Rectal smooth muscle tissue (tissue), 1 donor: ENCODE measurements around the gene ALKBH5.
"Not testable (repeated sequence)": the region's sequence is repeated elsewhere in the genome, so short reads cannot be mapped to it uniquely, and the experiment has no call there.

Source experiments
- H3K27ac ChIP-seq: one replicate; pipeline ENCODE4 v1.7.0; 2013; ENCODE audit warnings: low read depth, low read length, inconsistent platforms
- H3K27me3 ChIP-seq: one replicate; pipeline ENCODE4 v1.7.0; 2013; ENCODE audit warnings: low read length; ENCODE audit not compliant: control insufficient read depth, insufficient read depth
- H3K36me3 ChIP-seq: one replicate; pipeline ENCODE4 v1.7.0; 2013; ENCODE audit warnings: low read length; ENCODE audit not compliant: control insufficient read depth, insufficient read depth
- H3K4me1 ChIP-seq: one replicate; pipeline ENCODE4 v1.7.0; 2013; ENCODE audit warnings: low read length; ENCODE audit not compliant: control insufficient read depth, insufficient read depth
- H3K4me3 ChIP-seq: one replicate; pipeline ENCODE4 v1.7.0; 2013; ENCODE audit warnings: low read length
- H3K9ac ChIP-seq: one replicate; pipeline ENCODE4 v1.7.0; 2013; ENCODE audit warnings: low read length

Gene ALKBH5

GRCh38 chr17:18194394-18194793 is 10.8 kb downstream of the ALKBH5 start:
- H3K27me3 ChIP-seq = no peaks in the 10 kb centered on the region
- H3K4me1 ChIP-seq = peaks cover 22% of the 10 kb centered on the region
- H3K36me3 ChIP-seq = peaks cover 36% of the 10 kb centered on the region
- H3K27ac ChIP-seq = no peak overlapping the region
- no peak overlapping the region for H3K9ac ChIP-seq
- H3K4me3 ChIP-seq = no peak overlapping the region

- Histone ChIP-seq H3K27ac (no peak overlapping the region), H3K4me3 (no peak overlapping the region), H3K27me3 (no peaks in the 10 kb centered on the region), H3K36me3 (peaks cover 33% of the 10 kb centered on the region), H3K9ac (no peak overlapping the region), H3K4me1 (peaks cover 18% of the 10 kb centered on the region)
These were observed 11.2 kb downstream of the ALKBH5 start for GRCh38 chr17:18194804-18195203.

- peaks cover 15% of the 10 kb centered on the region for H3K4me1 ChIP-seq
- H3K27ac ChIP-seq = no peak overlapping the region
- peaks cover 32% of the 10 kb centered on the region for H3K36me3 ChIP-seq
- no peak overlapping the region for H3K9ac ChIP-seq
- no peak overlapping the region for H3K4me3 ChIP-seq
- H3K27me3 ChIP-seq = no peaks in the 10 kb centered on the region
These were observed 11.6 kb downstream of the ALKBH5 start for GRCh38 chr17:18195246-18195645.

- Histone ChIP-seq H3K36me3 (peaks cover 30% of the 10 kb centered on the region), H3K9ac (no peak overlapping the region), H3K27ac (no peak overlapping the region), H3K4me1 (peaks cover 2% of the 10 kb centered on the region), H3K27me3 (no peaks in the 10 kb centered on the region), H3K4me3 (no peak overlapping the region)
These were observed 14.0 kb downstream of the ALKBH5 start for GRCh38 chr17:18197535-18198194.

- peaks cover 2% of the 10 kb centered on the region for H3K4me1 ChIP-seq
- no peak overlapping the region for H3K27ac ChIP-seq
- H3K4me3 ChIP-seq = no peak overlapping the region
- peaks cover 30% of the 10 kb centered on the region for H3K36me3 ChIP-seq
- H3K9ac ChIP-seq = no peak overlapping the region
- no peaks in the 10 kb centered on the region for H3K27me3 ChIP-seq
These were observed 14.9 kb downstream of the ALKBH5 start for GRCh38 chr17:18198530-18198929.

GRCh38 chr17:18201108-18201507 is 17.5 kb downstream of the ALKBH5 start:
- peaks cover 24% of the 10 kb centered on the region for H3K36me3 ChIP-seq

GRCh38 chr17:18203308-18203707 is 19.7 kb downstream of the ALKBH5 start:
- Histone ChIP-seq H3K4me3 (no peak overlapping the region), H3K27me3 (no peaks in the 10 kb centered on the region), H3K36me3 (peaks cover 26% of the 10 kb centered on the region), H3K4me1 (peaks cover 2% of the 10 kb centered on the region), H3K9ac (no peak overlapping the region), H3K27ac (no peak overlapping the region)

More at GRCh38 chr17:18201108-18201507, 17.5 kb downstream of the ALKBH5 start:
- Histone ChIP-seq H3K9ac (no peak overlapping the region), H3K4me1 (peaks cover 2% of the 10 kb centered on the region), H3K4me3 (no peak overlapping the region), H3K27ac (no peak overlapping the region), H3K27me3 (no peaks in the 10 kb centered on the region)

GRCh38 chr17:18205861-18206260 is 22.2 kb downstream of the ALKBH5 start:
- no peaks in the 10 kb centered on the region for H3K4me1 ChIP-seq
- no peak overlapping the region for H3K27ac ChIP-seq
- H3K36me3 ChIP-seq = peaks cover 38% of the 10 kb centered on the region
- H3K27me3 ChIP-seq = no peaks in the 10 kb centered on the region
- H3K4me3 ChIP-seq = no peak overlapping the region
- no peak overlapping the region for H3K9ac ChIP-seq

GRCh38 chr17:18206962-18207361 is 23.3 kb downstream of the ALKBH5 start:
- H3K27me3 ChIP-seq = no peaks in the 10 kb centered on the region
- no peaks in the 10 kb centered on the region for H3K4me1 ChIP-seq
- H3K4me3 ChIP-seq = no peak overlapping the region
- no peak overlapping the region for H3K27ac ChIP-seq
- H3K36me3 ChIP-seq = peaks cover 38% of the 10 kb centered on the region
- no peak overlapping the region for H3K9ac ChIP-seq

GRCh38 chr17:18208092-18208491 is 24.5 kb downstream of the ALKBH5 start:
- H3K9ac ChIP-seq = no peak overlapping the region
- H3K27ac ChIP-seq = no peak overlapping the region
- H3K4me3 ChIP-seq = no peak overlapping the region
- peaks cover 38% of the 10 kb centered on the region for H3K36me3 ChIP-seq
- H3K27me3 ChIP-seq = no peaks in the 10 kb centered on the region
- no peaks in the 10 kb centered on the region for H3K4me1 ChIP-seq

GRCh38 chr17:18213666-18214270 is 30.1 kb downstream of the ALKBH5 start:
- H3K9ac ChIP-seq = no peak overlapping the region
- peaks cover 10% of the 10 kb centered on the region for H3K36me3 ChIP-seq
- no peak overlapping the region for H3K4me3 ChIP-seq
- H3K27me3 ChIP-seq = no peaks in the 10 kb centered on the region
- no peaks in the 10 kb centered on the region for H3K4me1 ChIP-seq
- no peak overlapping the region for H3K27ac ChIP-seq

- H3K27ac ChIP-seq, H3K36me3 ChIP-seq, H3K9ac ChIP-seq, H3K4me1 ChIP-seq, H3K27me3 ChIP-seq, H3K4me3 ChIP-seq: not testable (repeated sequence)
These were observed 33.3 kb downstream of the ALKBH5 start for GRCh38 chr17:18216906-18217305.

GRCh38 chr17:18217412-18218015 is 33.9 kb downstream of the ALKBH5 start:
- H3K27ac ChIP-seq = no peak overlapping the region

More at GRCh38 chr17:18217412-18218015, 33.9 kb downstream of the ALKBH5 start:
- H3K4me3 ChIP-seq = no peak overlapping the region
- no peaks in the 10 kb centered on the region for H3K36me3 ChIP-seq
- H3K4me1 ChIP-seq = no peaks in the 10 kb centered on the region
- H3K9ac ChIP-seq = no peak overlapping the region
- H3K27me3 ChIP-seq = no peaks in the 10 kb centered on the region
